DMS53 (cell line): ENCODE measurements around the gene LMAN2.

ENCODE experiments used
- DNase-seq: peaks from one replicate; lab custom pipeline; 2025; lab: John Stamatoyannopoulos, UW

Gene LMAN2

DNA sequence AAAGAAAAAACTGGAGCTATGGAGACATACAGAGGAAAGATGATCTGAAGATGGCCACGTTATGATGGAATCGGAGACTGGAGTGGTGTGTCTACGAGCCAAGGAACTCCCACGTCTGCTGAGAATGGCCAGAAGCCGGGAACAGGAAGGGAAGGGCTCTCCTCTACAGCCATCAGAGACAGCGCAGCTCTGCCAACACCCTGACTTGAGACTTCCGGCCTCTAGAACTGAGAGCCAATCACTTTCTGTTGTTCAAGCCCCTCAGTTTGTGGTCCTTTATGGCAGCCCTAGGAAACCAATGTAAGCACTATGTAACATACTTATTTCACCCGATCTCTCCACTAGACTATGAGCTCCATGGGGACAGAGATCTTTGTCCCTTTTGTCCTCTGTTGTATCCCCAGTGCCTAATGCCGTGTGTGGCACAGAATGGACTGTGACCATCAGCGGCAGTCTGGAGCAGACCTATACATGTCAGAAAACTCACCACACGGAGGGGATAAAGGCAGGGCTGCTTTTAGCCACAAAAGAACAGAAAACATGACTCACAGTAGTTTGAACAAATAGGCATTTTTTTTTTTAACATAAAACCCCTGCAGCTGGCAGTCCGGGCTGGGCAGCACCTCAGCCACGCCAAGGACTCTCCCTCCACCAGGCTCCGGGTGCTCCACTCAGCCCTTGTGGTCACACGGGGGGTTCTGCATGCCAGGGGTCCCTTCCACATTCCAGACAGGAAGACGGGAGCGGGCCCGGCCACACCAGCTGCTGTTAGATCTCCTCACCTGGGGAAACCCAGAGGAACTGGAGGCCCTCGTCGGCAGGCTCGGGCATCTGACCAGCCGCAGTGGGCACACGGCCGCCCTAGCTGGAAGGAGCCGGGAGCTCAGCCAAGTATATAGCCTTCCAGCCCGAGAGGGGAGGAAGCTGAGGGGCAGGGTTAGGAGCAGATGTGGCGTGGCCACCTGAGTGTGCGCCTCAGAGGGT is 23.6 kb downstream of the LMAN2 start:
- peak; percentile 34 for DNase-seq

DNA sequence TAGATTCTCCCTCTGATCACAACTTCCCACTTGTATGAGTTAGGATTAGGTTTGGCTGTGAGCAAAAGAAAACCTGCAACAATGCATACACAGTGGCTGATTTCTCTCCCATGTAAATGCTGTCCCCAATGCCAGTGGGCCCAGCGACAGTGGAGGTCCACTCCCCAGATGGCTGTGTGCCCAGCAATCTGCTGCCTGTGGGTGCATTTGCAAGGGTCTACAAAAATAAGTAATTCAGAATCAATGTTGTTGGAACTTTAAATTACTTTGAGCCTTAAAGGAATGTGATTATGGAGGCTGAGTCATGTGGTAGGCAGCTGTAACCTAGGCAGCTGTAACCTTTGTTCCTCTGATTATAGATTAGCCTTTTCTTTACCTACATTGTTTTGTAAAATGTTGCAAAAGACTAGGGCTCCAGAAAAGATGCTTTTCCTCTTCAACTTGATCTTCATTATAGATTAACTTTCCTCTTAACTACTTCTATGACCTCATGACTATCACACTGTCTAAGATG is 25.5 kb downstream of the LMAN2 start:
- DNase-seq, result no peak

DNA sequence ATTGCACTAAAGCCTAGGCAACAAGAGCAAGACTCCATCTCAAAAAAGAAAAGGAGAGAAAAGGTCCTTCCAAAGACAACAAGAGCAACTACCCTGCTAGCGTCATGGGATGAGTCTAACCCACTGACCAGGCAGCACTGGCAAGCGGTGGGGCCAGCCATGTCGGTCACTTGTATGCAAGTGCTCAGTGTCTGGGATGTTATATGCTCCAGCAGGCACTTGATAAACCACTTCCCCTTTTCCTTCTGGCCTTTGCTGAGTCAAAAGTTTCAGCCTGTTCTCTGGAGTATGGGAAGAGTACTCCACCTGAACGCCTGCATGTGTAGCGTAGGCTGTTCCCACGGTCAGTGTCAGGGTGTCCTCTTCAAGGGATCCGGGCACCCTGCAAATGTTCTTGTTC is 30.6 kb downstream of the LMAN2 start:
- no peak for DNase-seq

DNA sequence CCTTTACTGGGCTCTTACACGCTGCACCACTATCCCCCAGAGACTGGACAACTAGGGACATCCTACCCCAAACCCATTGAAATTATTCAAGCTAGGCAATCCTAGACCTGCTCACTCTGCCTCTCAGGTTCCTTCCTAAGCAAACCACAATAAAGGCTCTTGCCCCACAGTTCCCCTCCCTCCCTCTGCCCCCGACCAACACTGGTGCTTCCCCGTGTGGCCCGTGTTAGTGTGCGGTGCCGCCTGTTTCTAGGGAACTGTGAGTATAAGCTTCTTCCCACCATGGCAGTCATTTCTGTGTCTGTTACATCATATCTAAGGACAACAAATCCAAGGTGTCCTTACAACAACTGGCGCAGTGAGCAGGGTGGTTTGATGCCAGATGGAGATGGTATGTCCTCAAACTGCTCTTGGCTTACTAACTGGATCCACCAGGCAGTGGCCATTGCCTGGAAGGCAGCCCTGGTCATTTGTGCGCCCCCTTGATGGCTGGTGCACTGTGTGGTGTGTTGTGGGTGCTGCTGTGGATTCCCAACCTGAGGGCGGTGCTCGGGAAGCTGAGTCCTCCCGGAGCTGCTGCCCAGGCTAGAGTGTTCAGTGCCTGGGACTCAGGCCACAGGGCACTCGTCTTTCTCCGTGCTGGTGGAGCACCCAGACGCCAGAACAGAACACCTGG is 31.4 kb downstream of the LMAN2 start:
- no peak for DNase-seq

DNA sequence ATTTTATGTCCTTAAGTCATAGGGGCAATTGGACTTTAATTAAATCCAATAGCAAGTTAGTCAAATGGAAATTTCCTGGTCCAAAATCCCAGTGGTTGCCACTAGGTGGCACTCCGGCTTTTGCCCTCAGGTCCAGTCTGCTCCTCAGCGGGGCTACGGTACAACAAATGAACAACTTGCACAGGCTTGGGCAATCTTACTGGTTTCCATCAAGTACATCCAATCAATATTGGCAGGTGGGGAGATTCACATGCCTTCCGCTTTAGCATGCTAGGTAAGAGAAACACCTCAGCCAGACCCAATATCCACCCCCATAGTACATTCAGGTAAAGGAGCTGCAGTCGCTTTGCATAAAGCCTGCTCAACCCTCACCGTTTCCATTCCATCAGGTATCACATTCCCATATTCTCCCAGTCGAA is 33.5 kb downstream of the LMAN2 start:
- peak; percentile 88 for DNase-seq

DNA sequence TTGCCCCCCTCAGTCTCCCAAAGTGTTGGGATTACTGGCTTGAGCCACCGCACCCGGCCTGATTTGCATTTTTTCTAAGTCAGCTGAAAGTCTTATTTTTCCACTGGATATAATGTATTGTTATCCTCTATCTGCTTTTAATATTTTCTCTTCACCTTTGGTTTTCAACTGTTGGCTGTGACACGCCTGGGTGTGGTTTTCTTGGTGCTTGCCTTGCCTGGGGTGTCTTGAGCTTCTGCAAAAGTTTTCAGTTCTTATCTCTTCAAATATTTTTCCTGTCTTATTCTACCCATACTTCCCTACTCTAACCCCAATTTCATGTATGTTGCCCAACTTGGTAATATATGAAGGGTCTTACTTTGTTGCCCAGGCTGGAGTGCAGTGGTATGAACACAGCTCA is 35.5 kb downstream of the LMAN2 start:
- no peak for DNase-seq

DNA sequence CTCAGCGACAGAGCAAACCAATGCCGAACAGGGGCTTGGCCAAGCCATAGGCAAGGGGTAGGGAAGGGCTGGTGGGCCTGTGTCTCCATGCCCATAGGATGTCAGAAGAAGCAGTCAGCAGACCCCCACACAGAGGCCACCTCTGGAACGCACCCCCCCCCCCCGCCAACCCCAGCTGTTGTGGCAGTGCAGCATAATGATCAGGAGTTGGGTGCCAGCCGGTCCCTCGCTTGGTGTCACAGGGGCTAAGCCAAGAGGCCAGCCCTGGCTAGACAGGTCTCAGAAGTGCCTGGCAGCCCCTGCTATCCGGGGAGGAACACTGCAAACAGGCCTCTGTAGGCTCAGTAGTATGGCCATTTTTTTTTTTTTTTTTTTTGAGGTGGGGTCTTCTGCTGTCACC is 36.1 kb downstream of the LMAN2 start:
- no peak for DNase-seq

DNA sequence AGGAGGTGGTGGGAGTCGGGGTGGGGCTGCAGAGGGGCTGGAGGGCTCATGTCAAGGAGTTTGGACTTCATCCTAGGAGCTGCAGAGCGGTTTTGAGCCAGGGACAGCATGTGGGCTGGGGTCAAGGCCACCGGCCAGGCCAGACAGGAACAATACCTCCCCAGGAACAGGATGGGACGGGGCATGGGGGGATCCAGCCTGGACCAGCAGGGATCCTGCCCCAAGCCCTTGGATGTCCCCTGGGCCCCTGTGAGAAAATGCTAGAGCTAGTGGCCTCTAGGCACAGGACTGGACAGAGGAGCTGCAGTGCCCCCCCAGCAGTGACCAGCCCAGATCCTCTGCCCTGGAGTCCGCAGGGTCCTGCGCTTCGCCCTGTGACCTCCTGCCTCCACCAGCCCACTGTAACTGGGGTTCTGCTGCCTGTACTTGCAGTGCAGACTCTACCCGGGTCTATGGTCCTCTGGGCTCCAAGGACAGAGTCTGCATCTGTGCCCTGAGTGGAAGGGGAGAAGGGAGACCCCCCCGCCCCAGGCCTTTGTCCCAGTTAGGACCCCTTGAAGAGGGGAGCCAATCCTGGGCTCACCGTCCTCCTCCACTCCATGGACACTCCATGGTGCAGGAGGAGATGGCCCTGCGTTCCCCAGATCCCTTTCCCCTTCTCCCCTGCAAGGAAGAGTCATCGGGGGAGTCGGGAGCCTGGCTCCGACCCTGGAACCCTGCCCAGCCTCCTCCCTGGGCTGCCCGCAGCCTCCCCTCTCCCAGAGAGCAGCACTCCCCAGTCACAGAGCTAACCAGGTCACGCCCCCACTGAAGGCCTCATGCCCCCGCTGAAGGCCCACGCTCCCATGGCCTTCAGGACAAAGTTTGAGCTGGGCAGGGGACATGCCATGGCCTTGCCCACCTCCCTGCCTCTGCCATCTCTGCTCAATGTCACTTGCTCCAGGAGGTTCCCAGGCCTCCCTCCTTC is 36.8 kb downstream of the LMAN2 start:
- no peak for DNase-seq

DNA sequence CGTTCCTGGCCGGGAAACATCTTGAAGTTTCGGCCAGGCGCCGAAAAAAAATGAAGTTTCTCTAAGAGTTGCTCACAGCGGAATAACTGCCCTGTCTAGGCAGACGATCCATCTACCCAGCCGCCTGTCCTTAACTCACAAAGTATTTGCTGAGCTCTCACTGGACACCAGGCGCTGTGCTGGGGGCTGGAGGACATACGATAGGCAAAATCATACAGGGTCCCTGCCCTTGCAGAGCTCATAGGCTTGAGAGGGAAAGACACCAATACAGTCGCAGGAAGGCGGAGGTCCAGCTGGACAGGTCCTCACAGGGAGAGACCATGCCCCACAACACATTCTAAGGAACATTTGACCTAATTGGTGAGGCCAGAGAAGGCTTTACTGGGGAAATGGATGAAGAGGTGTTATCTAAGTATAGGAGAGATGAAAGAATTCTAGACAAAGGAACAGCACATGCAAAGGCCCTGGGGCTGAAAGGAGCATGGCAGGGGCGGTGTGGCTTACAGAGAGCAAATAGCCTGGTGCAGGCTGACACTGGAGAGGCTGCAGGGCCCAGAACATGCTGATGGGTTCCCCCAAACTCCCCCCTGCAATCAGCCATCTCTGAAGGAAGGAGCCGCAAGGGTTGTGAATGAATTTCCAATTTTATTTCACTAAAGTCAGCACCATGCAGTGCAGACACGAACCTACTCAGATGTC is 37.8 kb downstream of the LMAN2 start:
- DNase-seq, result no peak

DNA sequence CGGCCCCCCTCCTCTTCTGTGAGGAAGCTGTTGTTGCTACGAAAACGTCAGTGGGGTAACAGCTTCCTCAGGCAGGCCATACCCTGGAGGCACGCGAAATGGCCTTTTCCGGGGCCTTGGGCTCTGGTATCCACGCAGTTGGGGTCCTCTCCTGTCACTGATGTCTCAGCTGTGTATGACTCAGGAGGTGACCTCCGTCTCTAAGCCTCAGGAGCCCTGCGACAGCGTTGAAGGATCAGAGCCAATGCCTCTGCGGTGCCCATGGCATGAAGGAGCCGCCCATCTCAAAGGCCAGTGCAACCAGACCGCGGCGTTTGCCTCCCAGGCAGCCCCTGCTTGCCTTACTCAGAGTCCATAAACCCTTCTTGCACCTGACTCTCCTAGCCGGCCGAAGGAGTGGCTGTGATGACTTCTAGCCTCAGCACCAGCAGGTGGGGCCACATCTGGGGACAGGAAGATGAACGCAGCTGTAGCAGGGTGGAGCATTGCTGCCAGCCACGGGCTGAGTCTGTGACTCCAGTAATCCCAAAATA is 38.8 kb downstream of the LMAN2 start:
- DNase-seq, result peak; percentile 84

DNA sequence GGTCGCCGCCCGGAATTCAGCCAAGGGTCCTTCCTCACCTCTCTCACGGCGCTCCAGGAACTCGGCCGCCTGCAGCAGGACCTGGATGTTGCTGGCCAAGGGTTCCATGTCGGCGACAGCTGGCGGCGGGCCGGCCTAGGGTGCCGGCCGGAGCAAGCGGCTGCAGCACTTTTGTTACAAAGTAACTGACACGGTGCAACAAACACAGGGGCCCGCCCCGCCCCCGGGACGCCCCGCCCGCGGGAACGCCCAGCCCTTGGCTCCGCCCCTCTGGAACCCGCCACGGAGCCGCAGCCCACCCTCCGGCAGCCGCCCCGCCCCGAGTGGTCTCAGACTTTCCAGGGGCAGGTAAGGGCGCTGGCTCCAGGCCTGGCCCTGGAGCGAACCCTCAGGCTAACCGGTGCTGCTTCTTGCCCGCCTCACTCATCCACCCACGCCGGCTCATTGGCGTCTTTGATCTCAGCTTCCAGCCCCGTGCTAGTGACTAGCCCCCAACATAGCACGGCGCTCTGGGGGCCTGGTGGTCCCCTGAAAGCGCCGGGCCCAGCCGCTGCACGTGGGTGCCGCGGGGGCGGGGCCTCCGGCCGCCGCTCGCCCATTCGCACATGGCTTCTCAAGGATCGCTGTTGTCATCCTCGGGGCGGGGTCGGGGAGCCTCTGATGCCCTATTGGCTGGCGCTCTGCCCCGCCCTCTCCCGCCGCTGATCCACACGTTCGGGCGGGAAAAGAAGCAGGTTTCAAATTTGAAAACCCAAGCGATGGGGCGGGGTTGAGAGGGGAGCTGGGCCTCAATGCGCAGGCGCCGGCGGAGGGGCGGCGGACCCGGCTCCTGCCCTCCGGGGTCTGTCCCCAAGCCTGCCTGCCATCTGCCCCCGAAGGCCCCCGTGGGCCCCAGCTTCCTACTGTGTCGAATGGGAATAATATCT is 39.5 kb downstream of the LMAN2 start, which contains the start of gene MXD3:
Gene MXD3 (minus strand): TSS at position 176 of the 926 bp plus-strand sequence. CDS start 68 bp downstream, at position 108.
- peak; percentile 99 for DNase-seq

DNA sequence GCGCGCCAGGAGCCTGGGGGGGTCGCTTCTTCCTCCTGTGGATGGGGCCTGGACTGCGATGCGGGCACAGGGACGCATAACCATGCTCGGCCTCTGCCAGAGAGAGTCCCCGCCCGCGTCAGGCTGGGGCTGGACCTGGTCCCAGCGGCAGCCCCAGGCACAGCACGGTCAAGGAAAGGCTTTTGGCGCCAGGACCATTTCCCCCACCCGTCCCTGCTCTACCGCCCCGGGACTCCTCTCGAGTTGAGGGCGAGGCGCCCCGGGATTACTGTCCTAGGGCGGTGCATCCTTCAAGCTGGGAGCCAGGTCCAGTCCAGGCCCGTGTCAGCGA is 40.1 kb downstream of the LMAN2 start:
- peak; percentile 77 for DNase-seq

DNA sequence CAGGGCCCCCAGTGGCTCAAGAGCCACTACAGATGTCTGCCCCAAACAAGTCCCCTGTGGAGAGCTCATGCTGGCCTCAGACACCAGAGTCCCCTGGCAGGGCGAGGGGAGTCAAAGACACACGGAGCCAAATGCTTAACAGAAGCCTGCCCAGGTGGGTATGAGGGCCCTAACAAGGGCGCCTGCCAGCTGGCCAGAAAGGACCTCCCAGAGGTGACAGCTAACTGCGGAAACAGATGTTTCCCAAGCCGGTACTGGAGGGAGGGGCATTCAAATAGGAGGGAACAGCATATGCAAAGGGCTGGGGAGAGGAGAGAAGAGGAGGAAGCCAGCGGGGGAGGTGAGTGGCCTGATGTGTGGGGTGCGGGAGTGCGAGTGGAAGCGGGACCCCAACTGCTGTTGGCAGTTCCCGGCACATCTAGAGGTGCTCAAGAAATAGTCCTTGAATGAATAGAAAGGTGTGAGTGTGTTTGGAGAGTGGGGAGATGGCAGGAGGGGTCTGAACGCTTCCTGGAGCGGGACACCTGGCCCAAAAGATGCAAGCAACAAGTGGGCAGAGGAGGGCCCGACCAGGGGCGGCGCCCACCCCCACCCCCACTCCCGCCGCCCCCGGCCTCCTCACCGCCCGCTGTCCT is 40.6 kb downstream of the LMAN2 start:
- DNase-seq, result peak; percentile 84

DNA sequence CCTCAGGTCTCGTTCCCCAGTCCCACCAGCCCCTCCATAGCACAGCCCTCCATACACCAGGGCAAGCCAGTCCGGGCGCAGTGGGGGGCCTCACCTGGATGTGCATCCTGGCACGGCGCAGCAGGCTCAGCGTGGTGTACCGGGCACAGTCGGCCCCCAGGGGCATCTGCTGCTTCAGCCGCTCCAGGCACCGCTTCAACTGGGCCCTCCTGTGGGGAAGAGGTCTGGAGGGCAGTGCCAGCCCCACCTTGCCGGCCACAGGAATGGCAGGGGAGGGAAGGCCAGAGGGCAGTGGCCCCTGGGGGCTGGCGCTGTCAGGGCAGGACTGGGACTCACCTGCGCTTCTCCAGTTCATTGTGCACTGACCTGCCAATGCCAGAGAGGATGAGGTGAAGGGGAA is 41.1 kb downstream of the LMAN2 start:
- no peak for DNase-seq

DNA sequence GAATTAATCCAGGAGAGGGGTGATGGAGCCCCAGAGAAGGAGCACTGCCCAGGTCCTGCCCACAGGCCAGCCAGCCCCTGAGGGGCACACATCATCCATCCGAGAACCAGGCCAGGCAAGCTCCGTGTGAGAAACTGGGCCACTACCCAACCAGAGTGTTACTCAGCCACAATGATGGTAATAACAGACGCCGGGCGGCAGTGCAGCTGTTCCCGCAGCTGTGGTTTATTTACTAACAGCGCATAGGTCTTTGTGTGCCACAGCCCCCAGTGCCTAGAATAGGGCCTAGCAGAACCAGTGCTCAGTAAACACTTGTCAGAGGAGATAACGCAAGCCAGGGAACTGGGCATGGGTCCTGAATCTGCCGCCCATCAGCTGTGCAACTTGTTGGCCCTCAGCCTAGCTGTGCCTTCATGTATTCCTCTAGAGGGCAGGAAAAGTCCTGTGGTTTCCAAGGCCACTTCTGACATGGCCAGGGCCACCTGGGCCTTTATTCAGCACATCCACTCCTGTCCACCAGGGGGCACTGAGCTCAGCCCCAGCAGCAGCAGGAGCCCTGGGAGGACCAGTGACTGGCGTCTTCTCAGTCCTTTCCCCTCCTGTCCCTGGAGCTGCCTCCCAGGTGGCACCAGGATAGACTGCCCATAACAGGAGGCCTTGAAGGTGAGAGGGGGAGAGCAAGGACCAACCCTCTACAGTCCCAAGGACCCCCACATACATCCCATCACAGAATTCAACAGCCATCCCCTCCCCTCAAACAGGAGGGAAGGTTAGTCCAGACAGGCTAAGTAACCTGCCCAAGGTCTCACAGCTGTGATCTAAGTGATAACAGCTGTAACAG is 41.9 kb downstream of the LMAN2 start:
- peak; percentile 91 for DNase-seq

DNA sequence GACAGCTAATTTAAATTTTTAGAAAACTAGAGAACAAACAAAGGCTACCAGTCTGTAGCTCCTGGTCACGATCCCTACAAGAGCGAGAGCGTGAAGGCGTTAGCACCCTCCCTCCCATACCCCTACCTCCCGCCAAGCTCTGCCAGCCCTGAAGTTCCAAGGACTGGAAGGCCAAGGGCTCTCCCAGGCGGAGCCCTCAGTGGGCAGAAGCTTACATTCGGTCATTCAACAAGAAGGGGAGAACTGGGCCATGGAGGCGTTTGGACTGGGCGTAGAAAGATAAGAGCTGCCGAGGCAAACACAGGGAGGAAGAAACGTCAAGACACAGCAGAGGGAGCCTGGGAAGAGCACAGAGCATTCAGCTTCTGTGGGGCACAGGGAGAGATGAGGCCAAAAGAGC is 42.7 kb downstream of the LMAN2 start:
- DNase-seq, result no peak

DNA sequence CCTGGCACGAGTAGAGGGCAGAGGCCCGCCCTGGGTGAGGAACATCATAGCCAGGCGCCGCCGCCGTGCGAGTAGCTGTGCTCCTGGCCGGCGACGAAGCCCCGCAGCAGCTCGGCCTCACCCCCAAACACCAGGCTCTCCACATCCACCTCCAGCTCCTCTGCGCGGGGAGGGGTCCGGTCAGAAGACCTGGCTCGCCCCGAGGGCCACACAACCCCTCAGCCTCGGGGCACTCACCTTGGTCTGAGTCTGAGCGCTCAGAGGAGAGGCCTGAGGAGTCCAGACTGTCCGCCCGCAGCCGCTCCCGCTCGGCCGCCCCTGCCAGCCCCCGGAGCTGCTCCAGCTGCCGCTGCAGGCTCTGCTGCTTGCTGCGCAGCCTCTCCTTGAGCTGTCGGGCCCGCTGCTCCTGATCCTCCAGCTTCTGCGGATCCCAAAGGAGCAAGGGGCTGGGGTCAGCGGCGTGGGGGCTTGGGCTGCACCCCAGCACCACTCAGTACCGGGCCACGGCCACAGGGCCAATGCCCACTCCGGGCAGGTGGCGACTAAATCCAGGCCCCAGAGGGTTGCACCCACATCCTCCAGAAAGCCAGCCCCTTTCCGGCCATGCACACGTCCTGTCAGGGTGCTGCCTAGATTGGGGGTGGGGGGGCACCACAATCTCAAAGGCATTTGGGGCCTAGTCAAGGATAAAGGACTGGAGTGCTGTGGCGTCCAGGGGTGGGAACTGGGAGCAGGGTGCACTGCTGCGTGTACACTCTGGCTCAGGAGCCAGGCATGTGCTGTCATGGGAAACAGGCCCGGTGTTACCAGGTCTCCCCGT is 43.7 kb downstream of the LMAN2 start:
- DNase-seq, result no peak
